Aorta (tissue), 5 donors: ENCODE data around the gene CLEC2B. TPM values are rescaled to one million over a fixed set of nuclear protein-coding genes. Genes with fewer than 3 reads are reported as not detected.
"Not testable (repeated sequence)": the region's sequence is repeated elsewhere in the genome, so short reads cannot be mapped to it uniquely, and the experiment has no call there.

Experiments used
- ATAC-seq: fragments of 200-7000 bp; cut with Tn5 transposase; one replicate; pipeline ENCODE4 v1.9.1; 2022; ENCODE audit warnings: moderate library complexity; ENCODE audit not compliant: low FRiP score
- DNase-seq, 2 donors: peaks; one replicate each; pipeline ENCODE4 v3.0.0-alpha.2; 2020
- H3K27ac ChIP-seq, 2 donors: one replicate each; pipeline ENCODE4 v1.5.1; 2013; ENCODE audit warnings: low read length in 2 of 2, mild to moderate bottlenecking in 2 of 2, moderate library complexity in 2 of 2, control low read depth in 1 of 2, inconsistent platforms in 1 of 2, low read depth in 1 of 2
- H3K27me3 ChIP-seq, 2 donors: one replicate each; pipeline ENCODE4 v1.6.1; 2013; ENCODE audit warnings: control low read depth in 1 of 2, low read length in 1 of 2, mild to moderate bottlenecking in 1 of 2, moderate library complexity in 1 of 2; ENCODE audit not compliant: insufficient read depth in 2 of 2, control insufficient read depth in 1 of 2
- H3K36me3 ChIP-seq, 2 donors: one replicate each; pipeline ENCODE4 v1.6.1; 2013; ENCODE audit warnings: control low read depth in 1 of 2, low read length in 1 of 2, mild to moderate bottlenecking in 1 of 2; ENCODE audit not compliant: insufficient read depth in 2 of 2, control insufficient read depth in 1 of 2
- H3K4me1 ChIP-seq, 2 donors: one replicate each; pipeline ENCODE4 v1.6.1; 2013; ENCODE audit warnings: low read length in 2 of 2, control low read depth in 1 of 2, mild to moderate bottlenecking in 1 of 2, moderate library complexity in 1 of 2; ENCODE audit not compliant: insufficient read depth in 2 of 2, control insufficient read depth in 1 of 2
- H3K4me3 ChIP-seq, 2 donors: one replicate each; pipeline ENCODE4 v1.5.1; 2013; ENCODE audit warnings: low read length in 2 of 2, control low read depth in 1 of 2, mild to moderate bottlenecking in 1 of 2
- H3K9me3 ChIP-seq: one replicate; pipeline ENCODE4 v1.6.1; 2013; ENCODE audit warnings: mild to moderate bottlenecking, low read length; ENCODE audit not compliant: control insufficient read depth
- WGBS, 2 donors: extraction: QIAGEN DNeasy Blood & Tissue Kit; methylation state at CpG; one replicate each; pipeline ENCODE4 v1.1.7; 2013; 5-methylcytosine and 5-hydroxymethylcytosine counted together
- intact Hi-C, 2 donors: fragments of 100-400 bp; cut with DNase I; formaldehyde crosslinking; loops; one replicate each; pipeline versions ENCODE4 v1.14.2 to v1.15.0; 2022
- polyA plus RNA-seq, 2 donors: library from polyadenylated mRNA; stranded (reverse); fragments of 200-250 nt; gene quantifications; one replicate each; pipeline ENCODE4 v1.2.3, GENCODE V29; 2013
- total RNA-seq, 2 donors: library from RNA; stranded (reverse); fragmentation: NEBNext Ultra II Directional; extraction: Animal tissue kit (Norgen Biotek cat#: 25700); gene quantifications; one replicate each; pipeline ENCODE4 v1.2.1, GENCODE V29; 2021
- donor health status: healthy with polysubstance abuse.
- donor health status: Bipolar disorder and iron deficiency.
- donor health status: DM: no; HTN: no; CAD: no.
- donor health status: DM: no; HTN: no; CAD: no.
- donor health status: DM: yes; HTN: yes; CAD: no.

The CLEC2B gene
- total and polyA plus RNA-seq, 4 donors = 1.2 to 23.3 (median 10.7) TPM

DNA sequence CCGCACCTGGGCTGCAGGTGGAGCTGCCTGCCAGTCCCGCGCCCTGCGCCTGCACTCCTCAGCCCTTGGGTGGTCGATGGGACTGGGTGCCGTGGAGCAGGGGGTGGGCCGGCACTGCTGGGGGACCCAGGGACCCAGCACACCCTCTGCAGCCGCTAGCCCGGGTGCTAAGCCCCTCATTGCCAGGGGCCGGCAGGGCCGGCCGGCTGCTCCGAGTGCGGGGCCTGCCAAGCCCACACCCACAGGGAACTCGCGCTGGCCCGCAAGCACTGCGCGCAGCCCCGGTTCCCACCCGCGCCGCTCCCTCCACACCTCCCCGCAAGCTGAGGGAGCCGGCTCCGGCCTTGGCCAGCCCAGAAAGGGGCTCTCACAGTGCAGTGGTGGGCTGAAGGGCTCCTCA is 7.0 kb upstream of the CLEC2B start:
- H3K27me3 ChIP-seq, H3K36me3 ChIP-seq, ATAC-seq, DNase-seq, H3K4me3 ChIP-seq, H3K9me3 ChIP-seq, H3K4me1 ChIP-seq, intact Hi-C loops, H3K27ac ChIP-seq: not testable (repeated sequence)
- WGBS, 2 donors = 94 to 95% methylated on average over 23 to 26 of the region's 26 CpGs

DNA sequence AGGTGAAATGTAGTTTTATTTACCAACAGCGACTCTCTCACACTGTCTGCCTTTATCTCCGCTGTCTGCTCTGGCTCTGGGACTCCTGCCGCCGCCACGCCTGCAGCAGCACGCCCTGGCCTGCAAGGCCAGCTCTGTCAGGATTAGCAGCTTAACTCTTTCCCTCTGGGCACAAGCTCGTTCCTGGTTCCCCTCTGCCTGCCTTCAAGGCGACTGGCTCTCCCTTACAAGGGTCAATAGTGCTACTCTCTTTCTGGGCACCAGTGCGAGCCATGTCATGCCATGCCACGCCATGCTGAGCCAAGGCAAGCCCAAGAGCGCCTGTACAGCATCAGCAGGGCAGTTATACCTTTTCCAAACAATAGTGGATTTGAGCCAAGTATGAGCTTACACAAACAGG is 3.6 kb upstream of the CLEC2B start:
- H3K9me3 ChIP-seq = no peaks in the 10 kb centered on the region
- no peak overlapping the region for H3K4me3 ChIP-seq
- H3K27me3 ChIP-seq = no peaks in the 10 kb centered on the region
- no peak for DNase-seq
- H3K36me3 ChIP-seq = no peaks in the 10 kb centered on the region
- no peaks in the 10 kb centered on the region for H3K4me1 ChIP-seq
- intact Hi-C loops = no loop called here
- H3K27ac ChIP-seq = no peak overlapping the region
- ATAC-seq = no peak
- WGBS, 2 donors = 75 to 84% methylated on average over 11 of the region's 11 CpGs

DNA sequence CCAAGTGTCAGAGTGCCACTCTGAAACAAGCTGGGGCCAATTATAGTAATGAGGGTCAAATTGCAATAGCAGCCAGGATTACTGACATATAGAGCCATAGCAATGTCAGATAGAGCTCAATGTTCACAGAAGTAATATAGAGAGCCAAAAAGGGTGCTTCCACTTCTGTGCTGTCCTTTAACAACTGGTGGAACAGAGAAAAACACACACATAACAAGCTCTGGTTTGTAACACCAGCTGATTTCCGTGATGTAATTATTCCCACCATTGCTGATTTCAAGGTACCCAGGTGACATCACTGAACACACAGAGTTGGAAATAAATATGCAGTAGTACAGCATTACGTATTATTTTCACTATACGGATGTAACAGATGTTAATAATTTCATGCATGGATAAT is 3.0 kb upstream of the CLEC2B start:
- 62 to 67% methylated on average over 3 of the region's 3 CpGs for WGBS, 2 donors
- ATAC-seq = no peak
- DNase-seq = no peak
- Histone ChIP-seq H3K27me3 (no peaks in the 10 kb centered on the region), H3K4me1 (no peaks in the 10 kb centered on the region), H3K9me3 (no peaks in the 10 kb centered on the region), H3K27ac (no peak overlapping the region), H3K4me3 (no peak overlapping the region), H3K36me3 (no peaks in the 10 kb centered on the region)
- intact Hi-C loops = no loop called here

DNA sequence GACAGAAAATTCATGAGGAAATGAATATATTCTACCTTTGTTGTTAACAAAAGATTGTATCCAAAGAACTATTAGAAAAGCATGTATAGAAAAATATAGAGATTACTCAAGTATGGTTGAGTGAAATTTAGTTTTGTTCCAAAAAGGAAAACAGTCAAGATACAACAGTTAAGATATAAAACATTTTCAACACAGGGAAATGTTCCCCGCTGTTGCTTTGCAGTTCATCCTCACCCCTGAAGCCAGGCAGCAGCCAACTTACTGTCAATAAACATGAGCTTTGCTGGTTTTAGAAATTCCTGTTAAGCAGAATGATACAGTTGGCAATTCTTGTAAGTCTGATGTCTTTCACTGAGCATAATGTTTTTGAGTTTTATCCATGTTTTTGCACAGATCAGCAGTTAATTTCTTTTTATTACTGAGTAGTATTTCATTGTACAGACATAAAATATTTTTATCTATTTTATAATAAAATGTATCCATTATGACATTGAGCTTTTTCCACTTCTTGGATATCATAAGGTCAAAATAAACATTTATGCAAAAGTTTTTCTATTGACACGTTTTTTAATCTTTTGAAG is 1.2 kb upstream of the CLEC2B start:
- no peaks in the 10 kb centered on the region for H3K27me3 ChIP-seq
- ATAC-seq (no peak), DNase-seq (no peak)
- no peaks in the 10 kb centered on the region for H3K9me3 ChIP-seq
- WGBS, 2 donors = 66 to 67% methylated on average over 2 of the region's 2 CpGs
- H3K36me3 ChIP-seq = no peaks in the 10 kb centered on the region
- no peak overlapping the region for H3K4me3 ChIP-seq
- H3K4me1 ChIP-seq = no peaks in the 10 kb centered on the region
- intact Hi-C loops = no loop called here
- H3K27ac ChIP-seq = no peak overlapping the region

DNA sequence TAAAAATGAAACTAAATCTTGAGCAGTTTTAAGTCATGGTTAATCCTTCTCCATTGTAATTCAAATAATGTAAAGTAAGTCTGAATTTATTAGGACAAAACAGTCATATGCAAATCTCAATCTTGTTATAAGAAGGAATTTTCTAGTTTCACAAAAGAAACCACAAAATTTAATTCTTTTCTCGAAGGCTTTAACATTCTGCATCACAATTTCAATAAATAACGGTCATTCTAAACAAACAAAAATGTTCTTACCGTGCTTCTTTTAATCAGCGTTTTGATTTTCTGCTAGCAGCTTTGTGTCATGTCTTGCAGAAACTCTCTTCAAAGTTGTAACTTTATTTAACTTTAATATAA is 225 bp downstream of the CLEC2B start:
- Histone ChIP-seq H3K4me3 (no peak overlapping the region), H3K9me3 (no peaks in the 10 kb centered on the region), H3K27me3 (no peaks in the 10 kb centered on the region), H3K4me1 (no peaks in the 10 kb centered on the region), H3K27ac (no peak overlapping the region), H3K36me3 (no peaks in the 10 kb centered on the region)
- ATAC-seq (no peak), DNase-seq (no peak)
- intact Hi-C loops = no loop called here
- 68 to 69% methylated on average over 4 of the region's 4 CpGs for WGBS, 2 donors

DNA sequence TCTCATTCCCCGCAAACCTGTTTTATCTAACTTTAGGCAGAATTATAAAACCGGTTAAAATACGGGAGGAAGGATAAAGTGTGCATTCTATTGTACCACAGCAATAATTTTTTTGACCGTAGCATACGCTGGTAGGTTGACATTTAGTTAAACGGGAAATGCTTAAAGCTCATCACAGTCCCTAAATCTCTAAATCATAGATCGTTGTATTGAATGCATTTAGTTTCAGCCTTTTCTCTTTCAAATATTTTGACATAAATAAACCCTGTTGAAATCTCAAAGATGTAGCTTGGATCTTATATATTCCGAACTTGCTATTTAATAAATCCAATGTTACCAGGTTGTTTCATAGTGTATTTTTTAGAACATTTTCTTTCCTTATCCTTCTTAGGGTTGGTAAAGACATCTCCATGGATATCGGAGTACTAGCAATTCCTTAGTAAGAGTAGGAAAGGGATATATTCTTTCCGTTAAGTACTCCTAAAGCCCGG is 798 bp downstream of the CLEC2B start:
- DNase-seq (no peak), ATAC-seq (no peak)
- intact Hi-C loops = no loop called here
- no peaks in the 10 kb centered on the region for H3K27me3 ChIP-seq
- H3K36me3 ChIP-seq = no peaks in the 10 kb centered on the region
- H3K4me1 ChIP-seq = no peaks in the 10 kb centered on the region
- H3K4me3 ChIP-seq = no peak overlapping the region
- H3K9me3 ChIP-seq = no peaks in the 10 kb centered on the region
- no peak overlapping the region for H3K27ac ChIP-seq
- WGBS, 2 donors = 88 to 90% methylated on average over 11 of the region's 11 CpGs

DNA sequence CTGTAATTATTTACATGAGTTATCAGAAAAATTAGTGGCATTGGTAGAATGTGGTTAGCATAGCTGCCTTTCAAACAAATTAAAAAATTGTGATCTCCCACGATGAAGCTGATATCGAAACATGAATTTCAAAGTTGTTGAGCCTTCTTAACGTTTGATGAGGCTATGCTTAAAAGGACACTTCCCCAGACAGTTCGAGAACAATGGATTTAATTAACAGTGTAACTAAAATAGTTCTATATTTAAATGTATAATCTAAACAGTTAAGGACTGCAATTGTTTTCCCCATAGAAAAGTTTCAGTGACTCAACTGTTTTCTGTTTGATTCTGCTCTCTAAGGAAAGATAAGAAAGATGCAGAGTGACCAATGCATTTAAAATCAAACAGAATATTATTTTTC is 1.6 kb downstream of the CLEC2B start:
- Histone ChIP-seq H3K9me3 (no peaks in the 10 kb centered on the region), H3K27ac (no peak overlapping the region), H3K36me3 (no peaks in the 10 kb centered on the region), H3K4me1 (no peaks in the 10 kb centered on the region), H3K4me3 (no peak overlapping the region), H3K27me3 (no peaks in the 10 kb centered on the region)
- WGBS, 2 donors = 71 to 73% methylated on average over 4 of the region's 4 CpGs
- ATAC-seq (no peak), DNase-seq (no peak)
- intact Hi-C loops = no loop called here

DNA sequence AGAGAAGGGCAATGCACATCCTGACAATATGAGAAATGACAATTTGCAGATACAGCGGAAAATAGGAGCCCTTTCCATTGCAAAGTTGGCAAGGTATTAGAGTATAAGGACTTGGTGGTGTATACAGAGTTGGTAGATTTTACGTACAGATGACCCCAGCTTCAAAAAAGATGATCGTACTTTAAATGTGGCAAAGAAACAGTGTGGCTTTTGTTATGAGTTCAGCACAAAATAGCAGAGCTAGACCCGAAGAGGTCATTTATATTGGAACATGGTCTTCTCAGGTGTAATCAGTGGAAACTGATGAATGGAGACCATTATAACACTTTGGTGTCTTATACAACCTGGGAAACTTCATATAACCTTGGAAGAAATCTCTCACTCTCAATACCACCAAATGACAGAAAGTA is 2.3 kb downstream of the CLEC2B start:
- no peak for ATAC-seq
- WGBS, 2 donors = 77 to 85% methylated on average over 4 of the region's 4 CpGs
- intact Hi-C loops = no loop called here

DNA sequence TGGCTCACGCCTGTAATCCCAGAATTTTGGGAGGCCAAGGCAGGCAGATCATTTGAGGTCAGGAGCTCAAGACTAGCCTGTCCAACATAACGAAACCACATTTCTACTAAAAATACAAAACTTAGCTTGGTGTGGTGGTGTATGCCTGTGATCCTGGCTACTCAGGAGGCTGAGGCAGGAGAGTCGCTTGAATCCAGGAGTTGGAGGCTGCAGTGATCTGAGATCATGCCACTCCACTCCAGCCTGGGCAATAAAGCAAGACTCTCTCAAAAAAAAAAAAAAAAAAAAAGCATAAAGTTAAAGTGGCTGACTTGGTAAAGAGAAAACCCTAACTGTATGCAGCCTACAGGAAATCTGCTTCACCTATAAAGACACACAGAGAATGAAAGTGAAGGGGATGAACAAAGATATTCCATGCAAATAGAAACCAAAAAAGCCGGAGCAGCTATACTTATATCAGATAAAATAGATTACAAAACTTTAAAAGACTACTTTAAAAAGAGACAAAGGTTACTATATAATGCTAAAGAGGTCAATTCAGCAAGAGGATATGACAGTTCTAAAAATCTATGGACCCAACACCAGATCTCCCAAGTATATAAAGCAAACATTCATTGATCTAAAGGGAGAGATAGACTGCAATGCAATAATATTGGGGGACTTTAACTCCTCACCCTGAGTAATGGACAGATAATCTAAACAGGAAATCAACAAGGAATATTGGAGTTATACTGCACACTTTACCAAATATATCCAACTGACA is 4.1 kb downstream of the CLEC2B start:
- H3K9me3 ChIP-seq = no peaks in the 10 kb centered on the region
- H3K36me3 ChIP-seq = no peaks in the 10 kb centered on the region
- no peaks in the 10 kb centered on the region for H3K4me1 ChIP-seq
- intact Hi-C loops = no loop called here
- WGBS, 2 donors = 59 to 88% methylated on average over 4 of the region's 4 CpGs
- no peak overlapping the region for H3K27ac ChIP-seq
- ATAC-seq (no peak), DNase-seq (no peak)
- no peak overlapping the region for H3K4me3 ChIP-seq
- no peaks in the 10 kb centered on the region for H3K27me3 ChIP-seq

More for the DNA sequence above, 2.3 kb downstream of the CLEC2B start:
- Histone ChIP-seq H3K27ac (no peak overlapping the region), H3K27me3 (no peaks in the 10 kb centered on the region), H3K4me3 (no peak overlapping the region), H3K9me3 (no peaks in the 10 kb centered on the region), H3K4me1 (no peaks in the 10 kb centered on the region), H3K36me3 (no peaks in the 10 kb centered on the region)
- no peak for DNase-seq
